Right ventricle myocardium inferior (tissue), 1 donor: ENCODE results near the gene ADGRL1. TPM values are rescaled to one million over a fixed set of nuclear protein-coding genes. Genes with fewer than 3 reads are reported as not detected.

ENCODE experiments used
- ATAC-seq: fragments of 200-7000 bp; cut with Tn5 transposase; one replicate; pipeline ENCODE4 v1.9.1; 2020; ENCODE audit warnings: mild to moderate bottlenecking, moderate library complexity
- DNase-seq: peaks from one replicate; pipeline ENCODE4 v3.0.0; 2021; ENCODE audit errors: missing footprints
- intact Hi-C: fragments of 100-400 bp; cut with DNase I; formaldehyde crosslinking; loops from one replicate; pipeline ENCODE4 v1.11.0; 2022
- total RNA-seq: library from RNA; stranded (reverse); fragmentation: NEBNext Ultra II Directional; extraction: Animal tissue kit (Norgen Biotek cat#: 25700); gene quantifications from one replicate; pipeline ENCODE4 v1.2.1, GENCODE V29; 2021
- donor health status: DM: no; HTN: yes; CAD: no; lungs with severe emphysema.

ADGRL1 gene
- total RNA-seq, 1 donor from 2014 or later = 27.0 TPM

GRCh38 chr19:14168993-14169392 lies 37.0 kb downstream of the ADGRL1 start:
- intact Hi-C loops = no loop called here
- no peak for DNase-seq
- no peak for ATAC-seq

GRCh38 chr19:14168259-14168972 lies 37.6 kb downstream of the ADGRL1 start:
- DNase-seq = no peak
- no peak for ATAC-seq
- intact Hi-C loops = no loop called here

- ATAC-seq (peak; percentile 33), DNase-seq (no peak)
- intact Hi-C loops = no loop called here
These were observed 38.3 kb downstream of the ADGRL1 start for GRCh38 chr19:14167576-14168138.

- DNase-seq = no peak
- intact Hi-C loops = no loop called here
- no peak for ATAC-seq
These were observed 38.9 kb downstream of the ADGRL1 start for GRCh38 chr19:14166999-14167575.

GRCh38 chr19:14165990-14166830 lies 39.8 kb downstream of the ADGRL1 start:
- ATAC-seq = no peak
- no peak for DNase-seq
- intact Hi-C loops = no loop called here

- ATAC-seq (no peak), DNase-seq (no peak)
- intact Hi-C loops = no loop called here
These were observed 41.1 kb downstream of the ADGRL1 start for GRCh38 chr19:14164724-14165493.

GRCh38 chr19:14164082-14164481 lies 41.9 kb downstream of the ADGRL1 start:
- no peak for ATAC-seq
- DNase-seq = no peak
- intact Hi-C loops = no loop called here

- intact Hi-C loops = no loop called here
- ATAC-seq = no peak
- DNase-seq = no peak
These were observed 43.1 kb downstream of the ADGRL1 start for GRCh38 chr19:14162871-14163297.

- DNase-seq = no peak
- ATAC-seq = no peak
- intact Hi-C loops = no loop called here
These were observed 44.7 kb downstream of the ADGRL1 start for GRCh38 chr19:14161305-14161704.

- no peak for DNase-seq
These were observed 45.8 kb downstream of the ADGRL1 start for GRCh38 chr19:14160017-14160703.

GRCh38 chr19:14159059-14159458 lies 46.9 kb downstream of the ADGRL1 start:
- ATAC-seq (no peak), DNase-seq (no peak)
- intact Hi-C loops = no loop called here

More at GRCh38 chr19:14160017-14160703, 45.8 kb downstream of the ADGRL1 start:
- intact Hi-C loops = no loop called here
- ATAC-seq = no peak

GRCh38 chr19:14158276-14159023 lies 47.5 kb downstream of the ADGRL1 start:
- DNase-seq = no peak
- intact Hi-C loops = no loop called here
- ATAC-seq = no peak

GRCh38 chr19:14156971-14157717 lies 48.8 kb downstream of the ADGRL1 start:
- no peak for DNase-seq
- ATAC-seq = no peak
- intact Hi-C loops = no loop called here

GRCh38 chr19:14156122-14156521 lies 49.8 kb downstream of the ADGRL1 start:
- DNase-seq (no peak), ATAC-seq (no peak)
- intact Hi-C loops = no loop called here

- ATAC-seq (no peak), DNase-seq (no peak)
- intact Hi-C loops = no loop called here
These were observed 50.6 kb downstream of the ADGRL1 start for GRCh38 chr19:14155371-14155770.

GRCh38 chr19:14152713-14153112 lies 53.3 kb downstream of the ADGRL1 start:
- intact Hi-C loops = no loop called here
- ATAC-seq (no peak), DNase-seq (no peak)
